GM19395 (cell line): ENCODE measurements around the gene CEP162.
"Not testable (repeated sequence)": the region's sequence is repeated elsewhere in the genome, so short reads cannot be mapped to it uniquely, and the experiment has no call there.

ENCODE experiments used
- ATAC-seq: cut with Tn5 transposase; IDR thresholded peaks from one replicate; pipeline ENCODE4 v1.9.1; 2021; ENCODE audit warnings: mild to moderate bottlenecking, moderate library complexity; ENCODE audit not compliant: unreplicated experiment

CEP162 gene

DNA sequence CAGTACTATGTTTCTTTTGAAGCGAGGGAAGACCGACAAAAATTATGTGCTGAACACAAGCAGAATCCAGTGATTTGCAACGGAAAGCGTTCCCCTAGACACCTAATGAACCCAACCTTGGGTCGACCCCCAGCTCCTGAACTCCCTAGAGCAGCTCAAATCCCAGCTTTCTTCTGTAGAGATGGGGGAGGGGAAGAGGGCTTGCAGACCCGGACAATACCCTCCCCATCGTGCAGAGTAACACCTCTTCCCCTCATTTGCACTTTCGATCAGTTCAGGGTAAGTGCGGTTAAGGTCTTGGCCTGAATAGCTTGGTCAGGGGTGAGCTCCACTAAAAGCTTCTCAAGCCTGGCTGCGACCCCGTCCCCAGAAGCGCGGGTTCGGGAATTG lies 404 bp downstream of the CEP162 start:
- ATAC-seq: peak; percentile 11

DNA sequence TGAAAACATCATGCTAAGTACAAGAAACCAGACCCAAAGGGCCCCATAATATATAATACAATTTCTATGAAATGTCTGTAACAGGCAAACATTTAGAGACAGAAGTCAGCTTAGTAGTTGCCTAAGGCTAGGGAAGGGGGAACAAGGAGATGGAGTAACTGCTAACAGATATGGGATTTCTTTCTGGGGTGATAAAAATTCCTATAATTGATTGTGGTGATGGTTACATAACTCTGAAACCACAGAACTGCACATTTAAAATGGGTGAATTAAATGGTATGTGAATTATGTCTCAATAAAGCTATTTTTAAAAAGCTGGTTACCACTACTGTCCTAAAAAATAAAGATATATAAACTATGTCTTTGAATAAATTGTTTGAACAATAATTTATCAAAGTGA lies 3.2 kb downstream of the CEP162 start:
- no peak for ATAC-seq

DNA sequence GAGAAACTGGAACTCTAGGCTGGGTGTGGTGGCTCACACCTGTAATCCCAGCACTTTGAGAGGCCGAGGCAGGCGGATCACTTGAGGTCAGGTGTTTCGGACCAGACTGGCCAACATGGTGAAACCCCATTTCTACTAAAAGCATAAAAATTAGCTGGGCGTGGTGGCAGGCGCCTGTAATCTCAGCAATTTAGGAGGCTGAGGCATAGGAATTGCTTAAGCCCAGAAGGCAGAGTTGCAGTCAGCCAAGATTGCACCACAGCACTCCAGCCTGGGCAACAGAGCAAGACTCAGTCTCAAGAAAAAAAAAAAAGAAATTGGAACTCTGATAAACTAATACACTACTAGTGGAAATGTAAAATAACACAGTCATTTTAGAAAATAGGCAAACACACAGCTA lies 3.8 kb downstream of the CEP162 start:
- ATAC-seq: not testable (repeated sequence)

DNA sequence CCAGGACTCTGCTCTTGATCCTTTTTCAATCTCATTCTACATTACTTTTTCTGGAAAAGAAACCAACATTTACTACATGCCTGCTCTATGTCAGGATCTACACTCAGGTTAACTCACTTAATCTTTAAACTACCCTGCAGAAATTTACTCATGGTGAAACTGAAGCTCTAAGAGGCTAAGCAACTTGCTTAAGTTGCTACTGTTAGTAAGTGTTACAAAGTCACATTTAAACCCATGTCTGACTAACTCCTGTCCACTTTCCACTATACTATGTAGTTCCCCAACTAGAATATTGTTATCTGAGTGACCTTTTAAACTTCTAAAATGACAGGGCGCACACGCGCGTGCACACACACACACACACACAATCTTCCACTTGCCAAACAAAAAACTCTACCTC lies 5.0 kb downstream of the CEP162 start:
- peak; percentile 43 for ATAC-seq

DNA sequence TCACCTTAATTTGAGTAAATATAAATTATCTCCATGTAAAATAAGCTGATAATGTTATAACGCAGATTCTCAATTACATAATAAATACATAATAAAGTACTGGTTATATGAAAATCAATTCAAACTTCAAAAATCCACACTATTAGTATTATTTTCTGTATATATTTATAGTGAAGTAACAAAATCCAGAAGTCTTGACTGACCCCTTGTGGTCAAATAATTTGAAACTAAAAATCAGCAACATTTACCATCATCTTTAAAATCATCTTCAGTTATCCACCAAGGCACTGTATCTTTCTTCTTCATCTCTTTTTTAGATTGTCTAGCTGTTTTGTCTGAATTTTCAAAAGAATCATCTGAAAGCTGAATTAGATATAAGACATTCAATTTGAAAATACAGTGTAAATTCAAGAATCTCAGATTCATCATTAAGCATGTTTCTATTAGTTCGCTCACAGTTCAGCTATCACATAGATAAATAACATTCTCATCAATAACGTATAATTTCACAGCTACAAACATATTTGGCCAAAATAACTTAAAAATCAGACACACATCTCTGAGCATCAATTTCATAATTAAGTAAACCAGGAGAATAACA lies 6.5 kb downstream of the CEP162 start:
- ATAC-seq: no peak

DNA sequence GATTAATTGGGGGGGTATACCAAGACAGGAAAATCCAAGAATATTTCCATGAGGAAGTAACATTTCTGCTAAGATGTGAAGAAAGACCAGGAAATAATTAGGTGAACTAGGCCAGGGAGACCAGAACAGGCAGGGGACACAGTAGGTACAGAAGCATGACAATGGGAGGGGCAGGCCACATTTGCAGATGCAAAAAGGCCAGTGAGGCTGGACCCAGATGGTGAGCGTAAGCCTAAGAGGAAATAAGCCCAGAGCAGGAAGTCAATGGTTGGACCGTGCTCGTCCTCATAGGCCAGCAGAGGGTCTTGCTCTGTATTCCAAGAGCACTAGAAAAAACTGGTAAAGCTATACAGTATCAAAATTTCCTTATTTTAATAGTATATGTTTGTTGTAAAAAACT lies 9.4 kb downstream of the CEP162 start:
- ATAC-seq: no peak

DNA sequence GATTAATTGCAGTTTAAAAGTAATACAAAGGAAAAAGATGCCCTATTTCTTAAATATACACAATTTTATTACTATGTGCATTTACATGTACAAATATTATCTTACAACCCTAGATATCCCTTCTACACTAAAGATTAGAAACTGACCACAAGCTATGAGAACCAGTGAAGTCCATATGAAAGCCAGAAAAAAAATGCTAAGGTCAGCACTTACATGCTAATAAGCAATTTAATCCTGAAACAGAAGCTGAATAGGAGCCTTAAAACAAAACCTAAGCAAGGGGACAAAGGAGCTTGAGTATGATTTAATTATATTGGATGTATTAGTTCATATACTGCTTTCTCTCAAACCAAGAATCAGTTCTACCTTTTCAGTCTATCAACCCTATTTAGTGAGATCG lies 14.2 kb downstream of the CEP162 start:
- no peak for ATAC-seq

DNA sequence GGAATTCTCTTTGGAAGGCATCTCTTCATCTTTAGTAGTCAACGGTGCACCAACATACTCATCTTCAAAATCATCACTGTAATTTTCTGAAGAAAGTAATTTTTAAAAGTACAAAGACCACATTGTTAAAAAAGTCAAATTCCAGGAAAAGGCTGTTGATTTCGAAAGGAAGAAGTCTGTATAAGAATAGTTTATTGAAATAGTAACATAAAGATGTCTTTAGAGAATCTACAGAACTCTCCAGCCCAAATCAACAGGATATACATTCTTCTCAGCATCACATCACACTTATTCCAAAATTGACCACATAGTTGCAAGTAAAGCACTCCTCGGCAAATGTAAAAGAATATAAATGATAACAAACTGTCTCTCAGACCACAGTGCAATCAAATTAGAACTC lies 23.4 kb downstream of the CEP162 start:
- no peak for ATAC-seq

DNA sequence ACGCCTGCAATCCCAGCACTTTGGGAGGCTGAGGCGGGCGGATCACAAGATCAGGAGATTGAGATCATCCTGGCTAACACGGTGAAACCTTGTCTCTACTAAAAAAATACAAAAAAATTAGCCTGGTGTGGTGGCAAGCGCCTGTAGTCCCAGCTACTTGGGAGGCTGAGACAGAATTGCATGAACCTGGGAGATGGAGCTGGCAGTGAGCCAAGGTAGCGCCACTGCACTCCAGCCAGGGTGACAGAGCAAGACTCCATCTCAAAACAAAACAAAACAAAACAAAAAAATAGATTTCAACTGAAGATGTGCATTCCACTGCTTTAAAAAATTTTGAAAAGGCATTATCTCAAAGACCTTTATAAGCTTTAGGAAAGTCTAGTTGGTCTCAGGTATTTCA lies 27.5 kb downstream of the CEP162 start:
- not testable (repeated sequence) for ATAC-seq

DNA sequence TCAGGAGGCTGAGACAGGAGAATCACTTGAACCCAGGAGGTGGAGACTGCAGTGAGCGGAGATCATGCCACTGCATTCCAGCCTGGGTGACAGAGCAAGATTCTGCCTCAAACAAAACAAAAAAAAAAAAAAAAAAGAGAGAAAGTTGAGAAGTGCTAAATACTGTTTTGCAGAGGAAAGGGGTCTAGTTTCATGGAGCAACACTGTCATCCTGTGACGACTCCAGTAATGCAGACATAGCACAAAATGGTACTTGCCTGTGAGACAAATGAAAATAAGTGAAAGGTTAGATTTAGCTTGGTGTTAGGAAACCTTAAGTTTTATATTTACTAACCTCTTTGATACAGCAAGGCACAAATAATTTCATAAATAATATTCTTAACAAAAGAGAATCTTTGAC lies 29.7 kb downstream of the CEP162 start:
- no peak for ATAC-seq

DNA sequence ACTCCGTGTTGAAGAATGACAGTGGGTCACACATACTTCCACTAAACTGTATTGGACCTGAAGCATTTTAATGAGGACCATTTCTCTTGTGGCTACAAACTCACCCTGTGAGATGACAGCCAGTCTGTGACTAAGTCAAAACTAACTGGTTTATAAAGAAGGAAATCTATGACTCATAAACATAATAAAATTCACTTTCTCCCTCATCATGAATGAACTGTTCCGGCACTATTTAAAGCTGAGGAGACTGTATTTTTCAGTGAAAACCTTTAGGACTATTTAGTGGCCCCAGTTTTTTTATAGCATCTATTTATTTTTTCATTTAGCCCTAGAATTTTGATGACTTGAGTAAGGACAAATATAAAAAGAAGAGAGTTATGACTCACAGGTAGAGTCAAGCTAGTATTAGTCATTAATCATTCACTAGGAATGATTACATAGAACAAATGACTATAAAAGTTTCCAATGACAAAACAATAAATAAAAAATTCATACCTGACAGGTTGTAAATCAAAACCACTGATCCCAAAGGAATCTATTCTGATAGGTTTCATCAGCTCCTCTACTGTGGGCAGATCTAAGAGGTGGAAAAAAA lies 34.2 kb downstream of the CEP162 start:
- no peak for ATAC-seq

DNA sequence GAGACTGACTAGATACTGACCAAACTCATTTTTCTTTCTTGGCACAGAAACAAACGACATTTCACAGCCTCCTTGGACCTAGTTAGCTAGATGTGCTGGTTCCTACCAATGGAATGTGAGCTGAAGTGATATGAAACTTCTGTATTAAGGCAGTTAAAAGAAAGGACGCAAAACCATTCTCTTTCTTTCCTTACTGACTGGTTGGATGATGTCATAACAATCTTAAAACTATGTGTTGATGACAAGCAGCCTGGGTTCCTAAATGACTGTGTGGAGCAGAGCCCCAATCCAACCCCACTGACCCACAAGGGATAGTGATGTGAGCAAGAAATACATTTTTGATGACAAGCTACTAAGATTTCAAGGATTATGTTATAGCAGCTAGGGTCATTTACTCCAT lies 35.6 kb downstream of the CEP162 start:
- no peak for ATAC-seq

DNA sequence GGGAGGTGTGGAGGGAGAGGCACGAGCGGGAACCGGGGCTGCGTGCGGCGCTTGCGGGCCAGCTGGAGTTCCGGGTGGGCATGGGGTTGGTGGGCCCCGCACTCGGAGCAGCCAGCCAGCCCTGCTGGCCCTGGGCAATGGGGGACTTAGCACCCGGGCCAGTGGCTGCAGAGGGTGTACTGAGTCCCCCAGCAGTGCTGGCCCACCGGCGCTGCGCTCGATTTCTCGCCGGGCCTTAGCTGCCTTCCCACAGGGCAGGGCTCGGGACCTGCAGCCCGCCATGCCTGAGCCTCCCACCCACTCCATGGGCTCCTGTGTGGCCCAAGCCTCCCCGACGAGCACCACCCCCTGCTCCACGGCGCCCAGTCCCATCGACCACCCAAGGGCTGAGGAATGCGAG lies 38.1 kb downstream of the CEP162 start:
- not testable (repeated sequence) for ATAC-seq

DNA sequence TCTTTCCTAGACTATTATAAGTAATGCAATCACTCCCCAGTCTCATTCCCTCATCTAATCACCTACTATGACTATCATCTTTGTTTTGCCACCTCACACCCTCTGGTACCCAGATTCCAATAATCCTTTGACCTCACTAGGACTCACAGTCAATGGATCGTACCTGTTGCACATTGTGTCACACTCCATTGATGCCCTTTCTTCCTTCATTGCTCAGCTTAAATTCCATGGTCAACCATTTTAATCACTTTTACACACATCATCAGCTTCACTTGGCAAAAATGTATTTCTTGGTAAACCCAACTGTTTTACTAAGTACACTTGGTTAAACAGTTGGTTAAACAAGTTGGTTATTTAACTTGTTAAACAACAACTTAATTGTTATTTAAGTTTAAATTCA lies 44.0 kb downstream of the CEP162 start:
- ATAC-seq: no peak

DNA sequence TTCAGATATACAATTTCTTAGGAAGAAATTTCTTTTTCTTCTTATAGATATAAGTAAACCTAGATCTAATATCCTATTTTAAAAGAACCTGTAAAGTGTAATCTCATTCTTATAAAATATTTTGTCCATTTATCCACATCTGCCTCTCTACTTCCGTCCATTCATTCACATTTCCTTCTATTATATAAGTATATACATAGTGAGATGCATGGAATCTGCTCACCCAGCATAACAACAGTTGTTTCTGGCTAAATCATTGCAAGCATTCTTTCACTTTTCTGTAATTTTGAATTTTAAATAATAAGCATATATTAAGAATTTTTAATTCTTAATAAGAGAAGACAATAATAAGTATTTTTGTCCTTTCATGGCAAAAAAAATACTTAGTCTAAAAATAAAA lies 45.4 kb downstream of the CEP162 start:
- no peak for ATAC-seq

DNA sequence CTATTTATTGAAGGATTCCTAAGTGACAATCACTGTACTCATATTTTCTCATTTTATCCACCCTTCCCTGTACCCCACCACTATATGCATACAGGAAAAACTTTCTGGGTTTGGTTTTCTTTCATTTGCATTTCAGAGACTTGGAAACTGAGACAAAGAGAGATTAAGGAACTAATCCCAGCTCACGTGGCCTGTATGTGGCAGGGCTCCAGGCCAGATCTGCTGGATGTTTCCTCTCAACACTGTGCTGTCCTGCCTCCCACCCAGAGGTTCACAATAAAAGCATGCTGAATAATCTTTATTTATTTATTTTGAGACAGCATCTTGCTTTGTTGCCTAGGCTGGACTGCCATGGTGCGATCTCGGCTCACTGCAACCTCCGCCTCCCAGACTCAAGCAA lies 50.2 kb downstream of the CEP162 start:
- no peak for ATAC-seq

DNA sequence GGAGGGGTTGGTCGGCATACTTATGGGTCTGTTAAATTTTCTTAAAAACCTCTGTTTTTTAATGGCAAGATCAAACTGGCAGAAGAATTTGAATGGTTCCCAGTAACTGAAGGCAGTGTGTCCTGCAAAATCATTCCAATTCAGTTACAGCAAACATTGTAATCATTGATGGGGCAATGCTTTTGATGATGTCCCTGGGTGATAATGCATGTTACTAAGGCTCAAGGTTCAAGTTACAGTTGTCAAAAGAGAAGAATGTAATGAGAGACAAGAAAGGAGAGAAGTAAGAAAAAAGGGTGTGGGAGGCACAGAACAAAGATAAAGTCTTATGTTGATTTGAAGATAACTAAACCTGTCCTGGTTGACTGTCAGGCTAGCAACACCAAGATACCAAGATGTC lies 54.9 kb downstream of the CEP162 start:
- no peak for ATAC-seq

DNA sequence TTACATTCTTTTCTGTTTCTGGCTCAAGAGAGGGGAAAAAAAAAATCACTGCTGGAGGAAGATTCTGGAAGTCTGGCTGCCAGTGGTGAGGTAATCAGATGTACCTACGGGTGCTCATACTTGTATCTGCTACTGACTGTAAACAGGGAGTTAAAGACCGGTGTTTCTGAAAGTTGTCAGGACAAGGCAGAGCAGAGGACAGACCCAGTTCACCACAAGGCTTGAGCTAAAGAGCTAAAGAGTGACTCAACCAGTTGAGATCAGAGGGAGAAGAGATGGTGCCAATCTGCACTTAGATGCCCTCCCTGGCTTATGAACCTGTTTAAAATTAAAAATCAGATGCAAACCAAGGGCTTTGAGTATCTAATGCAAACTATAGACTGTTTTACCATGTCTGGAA lies 55.4 kb downstream of the CEP162 start:
- ATAC-seq: no peak

DNA sequence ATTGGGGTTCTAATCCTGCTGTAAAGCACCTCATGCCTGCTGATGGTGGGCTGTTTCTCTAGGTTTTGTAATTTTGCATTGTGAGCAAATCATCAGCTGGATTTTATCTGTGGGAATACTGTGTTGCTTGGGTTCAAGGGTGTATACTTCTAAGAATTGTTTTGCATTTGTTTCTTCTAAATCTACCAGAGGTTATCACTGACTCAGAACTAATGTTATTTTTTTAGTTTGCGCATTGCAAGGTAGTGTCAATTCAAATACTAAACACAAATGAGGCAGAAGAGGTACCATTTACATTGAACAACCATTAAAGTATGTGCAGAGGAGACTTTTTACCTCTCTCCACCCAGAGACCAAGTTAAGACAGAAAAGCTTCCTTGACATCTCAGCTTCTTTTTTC lies 60.0 kb downstream of the CEP162 start:
- ATAC-seq: no peak

DNA sequence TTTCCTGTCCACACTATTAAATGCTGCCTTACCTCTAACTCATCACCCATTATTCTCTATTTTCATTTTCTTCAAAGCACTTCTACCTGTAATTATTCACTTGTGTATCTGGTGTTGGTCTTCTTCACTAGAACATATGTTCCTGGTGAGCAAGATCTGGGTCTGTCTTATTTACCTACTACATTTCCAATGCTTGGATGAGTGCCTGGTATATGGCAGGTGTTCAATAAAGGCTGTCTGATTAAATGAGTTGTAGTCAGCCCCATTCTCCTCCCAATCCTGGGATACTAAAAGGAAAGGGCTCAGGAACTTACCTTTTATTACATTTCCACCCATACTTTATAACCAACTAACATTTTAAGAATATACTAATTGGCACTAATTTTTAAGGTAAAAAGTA lies 61.0 kb downstream of the CEP162 start:
- no peak for ATAC-seq

DNA sequence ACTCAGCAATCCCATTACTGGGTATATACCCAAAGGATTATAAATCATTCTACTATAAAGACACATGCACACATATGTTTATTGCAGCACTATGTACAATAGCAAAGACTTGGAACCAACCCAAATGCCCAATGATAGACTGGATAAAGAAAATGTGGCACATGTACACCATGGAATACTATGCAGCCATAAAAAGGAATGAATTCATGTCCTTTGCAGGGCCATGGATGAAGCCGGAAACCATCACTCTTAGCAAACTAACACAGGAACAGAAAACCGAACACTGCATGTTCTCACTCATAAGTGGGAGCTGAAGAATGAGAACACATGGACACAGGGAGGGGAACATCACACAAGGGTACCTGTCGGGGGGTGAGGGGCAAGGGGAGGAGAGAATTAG lies 63.1 kb downstream of the CEP162 start:
- not testable (repeated sequence) for ATAC-seq

DNA sequence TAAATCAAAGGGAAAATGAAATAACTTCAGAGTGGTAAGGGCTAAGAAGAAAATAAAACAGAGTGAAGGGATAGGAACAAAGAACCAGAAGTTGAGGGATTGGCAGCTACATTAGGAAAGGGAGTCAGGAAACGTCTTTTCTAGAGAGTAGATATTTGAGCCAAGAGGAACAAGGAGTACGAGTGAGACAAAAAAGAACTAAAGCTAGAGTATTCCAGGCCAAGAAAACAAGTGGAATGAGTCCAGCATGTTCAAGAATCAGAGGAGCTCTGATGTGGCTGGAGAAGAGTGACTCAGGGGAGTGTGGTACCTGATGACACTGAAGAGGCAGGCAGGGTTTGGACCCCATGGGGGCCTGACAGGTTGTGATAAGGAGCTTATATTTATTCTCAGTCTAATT lies 66.3 kb downstream of the CEP162 start:
- ATAC-seq: no peak

DNA sequence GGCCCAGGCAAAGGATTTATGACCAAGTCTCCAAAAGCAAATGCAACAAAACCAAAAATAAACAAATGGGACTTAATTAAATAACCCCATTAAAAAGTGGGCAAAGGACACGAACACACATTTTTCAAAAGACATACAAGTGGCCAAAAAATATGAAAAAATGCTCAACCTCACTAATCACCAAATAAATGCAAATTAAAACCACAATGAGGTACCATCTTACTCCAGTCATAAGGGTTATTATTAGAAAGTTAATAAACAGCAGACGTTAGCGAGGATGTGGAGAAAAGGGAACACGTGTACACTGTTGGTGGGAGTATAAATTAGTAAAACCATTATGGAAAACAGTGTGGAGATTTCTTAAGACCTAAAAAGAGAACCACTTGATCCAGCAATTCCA lies 71.1 kb downstream of the CEP162 start:
- no peak for ATAC-seq
